Iris pigment epithelial cell (primary cell): ENCODE measurements around the gene G6PD.
"Not testable (repeated sequence)": the region's sequence is repeated elsewhere in the genome, so short reads cannot be mapped to it uniquely, and the experiment has no call there.

Source experiments
- DNase-seq: peaks from one replicate; pipeline ENCODE4 v3.0.0-alpha.2; 2011; ENCODE audit warnings: low read depth

The G6PD gene

DNA sequence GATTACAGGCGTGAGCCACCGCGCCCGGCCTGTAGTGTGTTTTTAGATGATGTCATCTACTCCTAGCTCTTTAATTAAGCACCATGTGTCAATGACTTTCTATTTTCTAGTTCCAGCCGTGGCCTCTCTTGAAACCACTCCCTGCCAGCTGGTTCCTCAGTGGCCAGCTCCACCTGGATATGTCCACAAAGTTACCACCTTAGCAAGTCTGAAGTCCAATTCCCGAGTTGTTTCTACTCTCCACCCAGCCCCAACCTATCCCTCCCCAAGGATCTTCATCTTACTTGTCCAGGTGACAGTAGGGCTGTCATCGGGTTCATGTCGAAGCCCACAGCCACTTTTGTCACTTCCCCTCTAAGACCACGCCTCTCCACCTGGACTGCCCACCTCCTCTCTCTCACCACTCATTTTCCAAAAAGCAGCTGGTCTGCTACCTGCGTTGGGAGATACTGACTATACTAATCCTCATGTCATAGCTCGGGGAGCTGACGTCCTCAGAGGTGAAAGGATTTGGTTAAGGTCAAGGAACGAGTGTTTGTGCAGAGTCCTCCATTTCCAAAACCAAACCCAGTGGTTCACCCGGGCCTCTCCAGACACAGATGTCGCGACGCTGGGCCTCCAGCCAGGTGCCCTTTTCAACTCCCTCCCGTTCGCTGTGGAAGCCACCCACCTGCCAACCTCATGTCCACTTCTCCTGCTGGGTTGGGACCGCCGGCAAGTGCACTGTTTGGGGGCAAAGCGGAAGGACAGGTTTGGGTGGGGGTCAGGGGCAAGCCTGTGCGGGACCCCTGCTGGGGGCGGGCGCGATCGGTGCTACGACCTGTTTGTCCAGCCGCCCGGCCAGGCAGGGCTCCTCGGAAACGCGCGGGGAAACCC is 31.3 kb downstream of the G6PD start:
- DNase-seq: no peak

DNA sequence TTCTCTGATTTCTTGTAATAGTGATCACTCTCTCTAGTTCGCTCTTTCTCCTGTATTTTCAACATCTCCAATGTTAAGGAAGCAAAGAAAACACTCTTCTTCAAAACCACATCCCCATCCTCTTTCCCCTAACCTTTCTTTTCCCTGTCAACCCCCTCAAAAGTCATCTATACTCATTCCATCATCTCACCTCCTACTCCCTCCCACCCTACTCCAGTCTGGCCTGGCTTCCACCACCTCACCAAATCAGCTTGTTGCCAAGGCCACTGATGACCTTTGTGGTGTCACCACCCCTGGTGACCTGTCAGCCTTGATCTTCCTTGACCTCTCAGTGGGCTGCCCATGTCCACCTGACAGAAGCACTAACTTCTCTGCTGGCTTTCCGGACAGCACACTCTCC is 32.9 kb downstream of the G6PD start:
- DNase-seq: no peak

DNA sequence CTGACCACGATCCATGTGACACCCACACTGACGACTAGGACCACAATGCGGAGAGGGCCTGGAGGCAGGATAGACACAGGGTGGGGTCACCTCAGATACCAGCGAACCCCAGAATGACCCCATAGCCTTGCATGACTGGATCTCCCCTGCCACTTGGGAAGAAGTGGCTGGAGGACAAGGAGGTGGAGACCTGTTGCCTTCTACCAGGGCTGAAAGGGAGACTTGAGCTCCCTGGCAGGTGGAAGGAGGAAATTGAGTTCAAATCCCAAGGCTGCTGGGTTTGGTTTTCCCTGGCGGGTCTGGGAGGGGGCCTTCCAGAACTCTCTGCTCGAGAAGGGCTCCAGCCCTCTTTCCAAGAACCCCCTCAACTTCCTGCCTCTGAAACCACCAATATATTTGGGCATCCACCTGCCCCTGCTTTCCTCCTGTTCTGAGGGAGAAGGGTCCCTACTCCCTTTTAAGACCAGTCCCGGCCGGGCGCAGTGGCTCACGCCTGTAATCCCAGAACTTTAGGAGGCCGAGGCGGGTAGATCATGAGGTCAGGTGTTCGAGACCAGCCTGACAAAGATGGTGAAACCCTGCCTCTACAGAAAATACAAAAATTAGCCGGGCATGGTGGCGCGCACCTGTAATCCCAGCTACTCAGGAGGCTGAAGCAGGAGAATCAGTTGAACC is 33.6 kb downstream of the G6PD start:
- no peak for DNase-seq

DNA sequence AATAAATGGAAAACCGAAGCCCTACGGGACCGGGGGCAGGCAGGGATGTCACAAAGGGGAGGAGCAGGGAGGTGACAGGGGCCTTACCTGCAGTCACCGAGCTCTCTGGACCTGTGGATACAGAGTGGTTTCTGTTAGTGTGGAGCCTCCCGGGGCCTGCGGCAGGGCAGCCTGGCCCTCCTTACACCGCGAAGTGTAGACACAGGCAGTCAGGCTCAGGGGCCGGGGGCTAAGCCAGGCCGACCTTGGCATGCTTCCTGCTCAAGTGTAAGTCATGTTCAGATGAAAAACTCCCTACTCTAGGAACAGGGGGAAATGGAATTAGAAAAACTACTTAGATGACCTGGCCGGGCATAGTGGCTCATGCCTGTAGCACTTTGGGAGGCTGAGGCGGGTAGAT is 34.9 kb downstream of the G6PD start:
- no peak for DNase-seq

DNA sequence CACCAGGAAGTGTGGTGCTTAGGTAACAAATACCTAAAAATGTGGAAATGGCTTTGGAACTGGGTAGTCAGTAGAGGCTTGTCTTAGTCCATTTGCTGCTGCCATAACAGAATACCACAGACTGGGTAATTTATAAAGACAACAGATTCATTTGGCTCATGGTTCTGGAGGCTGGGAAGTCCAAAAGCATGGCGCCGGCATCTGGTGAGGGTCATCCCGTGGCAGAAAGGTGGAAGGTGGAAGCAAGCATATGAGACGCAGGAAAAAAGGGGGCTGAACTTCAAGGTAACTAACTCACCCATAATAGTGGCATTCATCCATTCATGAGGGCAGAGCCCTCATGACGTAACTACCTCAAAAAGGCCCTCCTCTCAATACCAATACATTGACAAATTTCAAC is 37.2 kb downstream of the G6PD start:
- no peak for DNase-seq

DNA sequence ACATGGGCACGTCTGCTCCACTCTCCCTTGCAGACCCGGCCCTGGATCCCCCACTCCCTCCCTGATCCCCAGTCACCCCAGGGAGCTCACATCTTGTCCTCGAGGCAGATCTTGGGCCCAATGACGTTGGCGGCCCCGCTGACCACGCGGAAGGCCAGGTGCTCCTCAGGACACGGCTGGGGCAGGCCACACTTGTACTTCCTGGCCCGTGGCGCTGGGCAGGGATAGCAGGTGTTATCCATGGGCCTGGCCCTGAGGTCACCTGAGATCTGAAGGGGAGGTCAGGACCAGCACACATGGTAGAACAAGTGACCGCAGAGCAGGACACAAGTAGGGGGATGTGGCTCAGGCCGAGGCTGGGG is 38.3 kb downstream of the G6PD start:
- no peak for DNase-seq

DNA sequence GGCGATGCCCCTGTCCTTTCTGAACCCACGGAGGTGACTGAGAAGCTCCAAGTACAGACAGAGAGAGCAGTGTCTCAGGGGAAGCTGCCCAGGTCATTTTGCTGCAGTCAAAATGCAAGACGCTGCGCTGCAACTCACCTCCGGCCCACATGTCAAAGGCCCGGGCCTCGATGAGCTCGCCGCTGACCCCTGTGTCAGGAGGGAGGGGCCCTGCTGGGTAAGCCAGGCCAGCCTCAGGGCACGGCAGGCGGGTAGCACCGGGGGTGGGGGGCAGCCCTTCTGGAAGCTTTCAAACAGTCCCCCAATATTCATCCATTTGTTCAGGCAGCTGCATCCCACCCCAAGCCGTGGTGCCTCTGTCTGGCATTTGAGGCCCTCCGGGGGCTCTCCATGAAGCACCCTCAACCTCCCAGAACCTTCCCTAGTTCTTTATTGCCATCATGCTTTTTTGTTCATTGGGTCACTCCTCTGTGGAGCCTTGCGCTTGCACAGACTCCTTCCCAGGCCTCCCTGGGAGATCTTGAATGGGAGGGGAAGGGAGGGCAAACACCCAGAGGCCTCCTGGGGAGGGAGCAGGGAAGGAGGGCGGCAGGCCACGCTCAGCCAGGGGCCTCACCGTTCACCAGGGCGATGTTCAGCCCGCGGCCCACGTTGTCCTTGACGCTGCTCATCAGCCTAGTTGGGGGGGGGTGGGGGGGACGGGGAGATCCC is 38.8 kb downstream of the G6PD start:
- DNase-seq: no peak

DNA sequence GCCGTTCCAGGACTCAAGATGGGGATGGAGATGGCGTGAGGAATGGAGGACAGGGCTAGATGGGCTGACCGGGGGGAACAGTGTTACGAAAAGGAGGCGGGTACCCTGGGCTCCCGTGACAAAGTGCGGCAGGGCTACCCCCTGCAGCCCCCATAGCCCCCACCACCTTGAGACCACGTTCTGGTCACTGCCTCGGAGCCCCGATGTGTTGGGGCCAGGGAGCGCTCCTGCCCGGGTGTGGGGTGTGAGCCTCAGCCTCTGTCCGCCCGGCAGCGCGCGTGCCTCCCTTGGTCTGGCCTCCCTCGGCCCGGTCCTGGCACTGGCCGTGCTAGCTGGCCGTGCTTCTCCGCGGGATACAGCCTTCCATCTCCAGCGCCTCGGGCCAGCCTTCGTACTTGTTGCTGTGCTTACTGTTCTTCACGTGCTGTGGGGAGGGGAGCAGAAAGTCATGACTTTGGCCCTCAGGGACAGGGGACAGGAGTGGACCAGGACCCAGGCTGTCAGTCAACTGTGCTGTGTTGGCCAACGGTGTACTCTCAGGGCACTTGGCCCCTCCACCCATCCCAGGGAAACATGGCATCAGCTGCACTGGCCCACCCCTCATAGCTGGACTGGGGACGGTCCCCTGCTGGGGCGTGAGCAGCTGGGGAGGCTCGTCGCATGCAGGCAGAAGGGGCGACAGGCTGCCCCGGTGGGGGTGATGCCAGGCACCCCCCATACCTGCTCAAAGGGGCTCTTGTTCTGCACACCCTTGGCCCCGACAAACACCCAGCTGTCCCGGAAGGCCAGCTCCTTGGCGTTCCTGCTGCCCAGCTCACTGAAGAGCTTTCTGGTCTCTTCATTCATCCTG is 39.9 kb downstream of the G6PD start:
- DNase-seq: no peak

DNA sequence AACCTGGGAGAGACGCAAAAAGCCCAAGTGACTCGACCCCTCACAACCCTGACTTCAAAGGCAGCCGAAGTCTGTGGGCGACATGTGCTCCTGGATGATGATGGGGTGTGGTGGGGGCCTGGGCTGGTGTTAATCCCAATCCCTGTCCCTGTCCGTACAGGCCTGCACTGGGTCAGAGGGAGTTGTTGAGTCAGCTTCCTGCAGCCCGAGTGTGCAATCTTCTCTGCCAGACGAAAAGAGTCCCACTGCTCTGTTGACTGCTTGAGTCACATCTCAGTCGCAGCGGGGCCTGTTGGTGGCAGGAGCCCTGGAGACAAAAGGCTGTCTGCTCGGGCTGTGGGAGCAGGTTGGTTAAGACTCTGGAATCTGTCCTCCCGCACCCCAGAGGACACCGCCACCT is 40.9 kb downstream of the G6PD start:
- peak; percentile 68 for DNase-seq

DNA sequence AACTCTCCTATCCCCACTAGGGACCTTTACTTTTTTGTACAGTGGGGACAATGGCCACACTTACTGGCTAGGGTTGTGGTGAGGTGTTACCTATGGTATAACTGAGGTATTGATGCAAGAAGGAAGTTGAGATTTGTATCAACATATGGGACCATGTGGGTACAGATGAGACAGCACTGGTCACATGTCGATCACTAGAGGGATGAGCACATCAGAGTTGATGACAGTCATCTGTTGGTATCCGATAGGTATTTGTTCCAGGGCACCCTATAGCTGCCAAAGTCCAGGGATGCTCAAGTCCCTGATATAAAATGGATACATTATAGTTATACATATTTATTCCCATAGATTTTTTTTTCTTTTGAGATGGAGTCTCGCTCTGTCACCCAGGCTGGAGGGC is 43.7 kb downstream of the G6PD start:
- DNase-seq: no peak

DNA sequence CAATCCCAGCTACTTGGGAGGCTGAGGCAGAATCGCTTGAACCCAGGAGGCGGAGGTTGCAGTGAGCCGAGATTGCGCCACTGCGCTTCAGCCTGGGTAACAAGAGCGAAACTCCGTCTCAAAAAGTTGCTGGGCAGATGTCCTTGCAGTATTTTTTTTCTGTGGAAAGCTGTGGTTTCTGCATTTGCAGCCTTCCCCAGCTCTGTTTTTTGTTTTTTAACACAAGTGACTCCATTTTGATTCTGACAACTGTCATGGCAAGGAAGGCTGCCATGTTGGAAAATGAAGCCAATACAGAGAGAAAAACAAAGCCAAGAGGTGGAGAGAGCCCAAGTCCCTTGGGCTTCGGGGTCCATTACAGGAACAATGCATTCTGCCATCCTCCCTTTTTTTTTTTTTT is 44.5 kb downstream of the G6PD start:
- DNase-seq: no peak

DNA sequence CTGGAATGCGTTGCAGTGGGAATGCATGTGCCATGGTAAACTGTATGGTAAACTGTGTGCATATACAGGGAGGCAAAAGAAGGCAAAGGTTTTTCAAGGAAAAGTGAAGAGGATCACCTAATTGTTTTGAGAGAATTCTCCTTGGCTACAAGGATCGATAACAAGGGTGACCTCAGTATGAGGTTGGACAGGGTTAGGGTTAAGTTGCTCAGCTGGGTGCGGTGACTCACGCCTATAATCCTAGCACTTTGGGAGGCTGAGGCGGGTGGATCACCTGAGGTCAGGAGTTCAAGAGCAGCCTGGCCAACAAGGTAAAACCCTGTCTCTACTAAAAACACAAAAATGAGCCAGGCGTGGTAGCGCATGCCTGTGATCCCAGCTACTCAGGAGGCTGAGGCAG is 45.2 kb downstream of the G6PD start:
- DNase-seq: not testable (repeated sequence)

DNA sequence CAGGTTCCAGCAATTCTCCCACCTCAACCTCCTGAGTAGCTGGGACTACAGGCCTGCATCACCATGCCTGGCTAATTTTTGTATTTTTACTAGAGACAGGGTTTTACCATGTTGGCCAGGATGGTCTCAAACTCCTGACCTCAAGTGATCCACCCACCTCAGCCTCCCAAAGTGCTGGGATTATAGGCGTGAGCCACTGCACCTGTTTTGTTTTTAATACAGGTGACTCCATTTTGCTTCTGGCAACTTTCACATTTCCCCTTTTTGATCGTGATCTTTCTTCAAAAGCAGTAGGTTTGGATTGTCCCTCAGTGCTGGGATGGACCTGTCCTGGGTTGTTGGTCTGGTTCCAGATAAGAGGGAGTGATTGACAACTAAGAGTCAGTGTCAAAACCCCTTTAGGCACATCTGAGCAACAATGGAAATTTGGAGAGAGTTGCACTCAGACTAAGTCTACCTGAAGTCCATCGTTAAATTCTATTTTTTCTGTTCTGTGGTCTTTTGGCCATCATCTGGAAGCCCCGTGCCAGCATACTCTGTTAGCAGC is 50.0 kb downstream of the G6PD start:
- not testable (repeated sequence) for DNase-seq

DNA sequence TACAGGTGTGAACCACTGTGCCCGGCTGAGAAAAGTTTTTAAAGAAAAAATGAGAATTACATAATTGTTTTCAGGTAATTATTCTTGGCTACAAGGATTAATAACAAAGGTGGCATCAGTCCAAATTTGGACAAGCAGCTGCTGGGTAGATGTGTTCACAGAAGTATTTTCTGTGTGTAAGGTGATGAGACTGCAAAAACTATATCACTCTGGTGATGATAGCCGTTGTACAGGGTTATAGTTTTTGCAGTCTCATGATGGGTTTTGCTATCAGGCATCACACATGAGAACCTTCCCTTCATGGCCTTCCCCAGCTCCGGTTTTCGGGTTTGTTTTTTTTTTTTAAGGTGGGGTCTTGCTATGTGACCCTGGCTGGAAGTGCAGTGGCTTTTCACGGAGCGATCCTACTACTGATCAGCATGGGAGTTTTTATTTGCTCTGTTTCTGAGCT is 51.1 kb downstream of the G6PD start:
- no peak for DNase-seq

DNA sequence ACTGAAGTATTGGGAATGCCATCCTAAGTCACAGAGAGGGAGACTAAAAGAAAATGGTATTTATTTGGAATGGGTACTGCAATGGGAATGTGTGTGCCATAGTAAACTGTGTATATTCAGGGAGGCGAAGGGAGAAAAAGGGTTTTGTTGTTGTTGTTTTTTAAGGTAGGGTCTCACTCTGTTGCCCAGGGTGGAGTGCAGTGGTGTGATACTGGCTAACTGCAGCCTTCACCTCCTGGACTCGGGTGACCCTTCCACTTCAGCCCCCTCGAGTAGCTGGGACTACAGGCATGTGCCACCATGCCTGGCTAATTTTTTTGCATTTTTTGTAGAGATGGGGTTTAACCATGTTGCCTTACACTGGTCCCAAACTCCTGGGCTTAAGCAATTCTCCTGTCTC is 51.9 kb downstream of the G6PD start:
- no peak for DNase-seq

DNA sequence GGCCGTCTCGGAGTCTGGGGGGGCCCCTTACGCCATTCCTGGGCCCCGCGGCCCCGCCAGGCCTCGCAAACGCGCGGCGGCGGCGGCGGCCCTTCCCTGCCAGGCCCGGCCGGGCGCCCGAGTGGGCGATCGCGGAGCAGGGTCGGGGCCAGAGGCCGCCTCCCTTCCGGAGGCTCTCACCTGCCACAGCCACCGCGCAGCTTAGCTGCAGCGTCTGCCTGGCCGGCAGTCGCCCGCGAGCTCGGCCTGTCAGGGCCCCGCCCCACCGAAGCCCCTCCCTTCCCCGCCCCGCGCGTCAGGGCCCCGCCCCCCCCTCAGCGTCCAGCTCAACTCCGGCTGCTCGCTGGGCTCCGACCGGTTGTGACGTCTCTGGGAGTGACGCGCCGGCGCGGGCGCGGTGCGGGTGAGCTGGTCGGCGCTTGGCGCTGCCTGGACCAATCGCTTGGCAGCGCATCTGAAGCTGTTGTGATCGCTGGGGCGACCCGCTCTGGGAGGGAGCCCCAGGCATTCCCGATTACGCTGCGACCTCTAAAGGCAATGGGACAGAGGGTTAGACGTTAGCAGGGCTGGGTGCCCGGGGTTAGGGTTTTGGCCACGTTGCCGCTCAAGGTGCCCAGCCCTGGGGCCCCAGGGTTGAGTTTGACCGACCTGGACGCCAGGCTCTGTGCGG is 56.1 kb downstream of the G6PD start, which contains the start of gene SLC10A3:
SLC10A3 (minus strand) TSS at position 216 of the 670 bp plus-strand sequence. CDS start 1,689 bp downstream, outside the sequence.
- DNase-seq: peak; percentile 91

DNA sequence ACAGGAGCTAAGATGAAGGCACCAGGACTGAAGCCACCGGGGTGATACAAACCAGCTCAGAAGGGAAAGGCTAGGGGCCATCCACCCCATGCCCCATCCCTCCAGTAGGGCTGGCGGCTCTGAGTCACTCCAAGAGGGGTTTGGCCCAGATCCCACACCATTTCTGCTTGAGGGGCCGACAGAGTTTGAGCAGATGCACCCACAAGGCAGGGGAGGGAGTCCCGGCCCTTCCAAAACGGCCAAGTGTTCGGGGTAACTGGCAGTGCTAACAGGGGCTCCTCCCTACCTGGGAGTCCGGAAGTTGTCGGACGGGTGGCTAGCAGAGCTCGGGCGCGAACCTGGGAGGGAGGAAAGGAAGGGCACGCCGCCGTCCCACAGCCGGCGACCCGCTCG is 56.6 kb downstream of the G6PD start:
- peak; percentile 39 for DNase-seq

DNA sequence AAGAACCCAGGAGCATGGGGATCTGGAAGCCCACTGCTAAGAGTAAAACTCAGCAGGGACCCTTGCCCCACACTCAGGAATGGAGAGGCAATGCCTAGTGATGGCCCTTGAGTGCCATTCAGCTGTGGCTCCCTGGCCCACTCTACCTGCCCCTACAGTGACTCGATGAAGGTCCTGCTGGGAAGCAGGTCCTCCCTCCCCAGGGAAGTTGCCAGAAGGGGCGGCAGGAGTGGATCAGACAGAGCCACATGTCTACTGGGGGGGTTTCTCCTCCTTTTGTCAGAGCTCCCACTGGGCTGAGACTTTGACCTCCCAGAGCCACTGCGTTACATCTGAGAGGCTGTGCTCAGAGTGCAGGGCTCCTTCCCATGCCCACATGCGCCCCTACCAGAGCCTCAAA is 57.5 kb downstream of the G6PD start:
- no peak for DNase-seq

DNA sequence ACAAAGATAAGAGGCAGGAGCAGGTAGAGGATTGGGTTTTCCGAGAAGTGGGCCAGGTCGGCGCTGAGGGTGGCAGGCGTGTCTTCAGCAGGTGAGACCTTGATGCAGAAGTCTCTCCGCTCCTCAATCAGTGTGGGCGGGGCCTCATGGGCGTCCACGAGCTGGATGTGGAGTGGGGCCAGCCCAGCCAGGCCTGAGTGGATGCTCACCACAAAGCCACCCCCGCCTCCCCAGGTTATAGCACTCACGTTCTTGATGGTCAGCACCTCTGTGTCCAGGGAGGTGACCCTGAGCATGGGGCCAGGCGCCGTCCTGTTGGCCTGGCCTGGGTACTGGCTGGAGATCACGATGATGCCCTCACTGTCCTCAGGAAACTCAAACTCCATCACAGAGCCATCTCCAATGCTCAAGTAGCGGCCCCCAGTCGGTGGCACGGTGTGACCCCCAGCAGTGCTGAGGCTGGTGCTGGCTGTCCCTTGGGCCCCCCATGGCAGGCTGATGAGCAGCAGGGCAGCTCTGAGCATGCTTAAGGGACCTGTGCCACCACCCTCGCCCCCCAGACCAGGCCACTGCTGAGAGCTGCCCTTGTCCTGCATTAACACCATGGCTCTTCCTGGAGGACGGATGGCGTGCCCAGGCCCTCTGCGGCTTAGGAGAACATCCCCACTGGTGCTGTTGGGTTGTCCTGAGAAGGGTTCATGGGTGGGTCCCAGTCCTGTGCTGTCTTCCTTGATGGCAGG is 58.1 kb downstream of the G6PD start:
- DNase-seq: no peak
